DND-41 (cell line): ENCODE data around the gene ERAL1.

Source experiments
- ATAC-seq: fragments of 200-7000 bp; cut with Tn5 transposase; 3 replicates; pipeline ENCODE4 v1.9.1; 2021; ENCODE audit warnings: low read depth; ENCODE audit not compliant: insufficient read depth
- DNase-seq: peaks from one replicate; pipeline ENCODE4 v3.0.0-alpha.2; 2020
- H2AFZ ChIP-seq: 2 replicates; pipeline ENCODE4 v1.6.0; 2012; ENCODE audit warnings: low read depth, low read length
- H3K27ac ChIP-seq: 2 replicates; pipeline ENCODE4 v1.5.1; 2012; ENCODE audit warnings: low read length, inconsistent platforms
- H3K27me3 ChIP-seq: fragments of 200-600 bp; sonication (generic); 2 replicates; pipeline ENCODE4 v1.6.0; 2012; ENCODE audit warnings: low read length, mild to moderate bottlenecking, inconsistent platforms; ENCODE audit not compliant: insufficient read depth, poor library complexity
- H3K36me3 ChIP-seq: 2 replicates; pipeline ENCODE4 v1.5.1; 2012; ENCODE audit warnings: low read length, inconsistent platforms; ENCODE audit not compliant: insufficient read depth
- H3K4me1 ChIP-seq: 2 replicates; pipeline ENCODE4 v1.5.1; 2012; ENCODE audit warnings: mild to moderate bottlenecking, low read length; ENCODE audit not compliant: insufficient read depth
- H3K4me2 ChIP-seq: 2 replicates; pipeline ENCODE4 v1.6.0; 2012; ENCODE audit warnings: mild to moderate bottlenecking, moderate library complexity, low read length, inconsistent platforms; ENCODE audit not compliant: insufficient read depth
- H3K4me3 ChIP-seq, 2 experiments: fragments of 200-600 bp in 1 of 2; shearing (Covaris generic) in 1 of 2; 2 replicates each; pipeline ENCODE4 v1.5.1; 2012 to 2016; ENCODE audit warnings: inconsistent platforms in 2 of 2, low read length in 2 of 2, mild to moderate bottlenecking in 2 of 2, low read depth in 1 of 2, moderate library complexity in 1 of 2
- H3K79me2 ChIP-seq: 2 replicates; pipeline ENCODE4 v1.6.0; 2012; ENCODE audit warnings: low read length, inconsistent platforms; ENCODE audit not compliant: insufficient read depth
- H3K9ac ChIP-seq: 2 replicates; pipeline ENCODE4 v1.6.0; 2012; ENCODE audit warnings: low read depth, mild to moderate bottlenecking, inconsistent platforms, low read length, moderate library complexity
- H3K9me3 ChIP-seq: 2 replicates; pipeline ENCODE4 v1.5.1; 2012; ENCODE audit warnings: low read length, moderate library complexity, mild to moderate bottlenecking, inconsistent platforms; ENCODE audit not compliant: insufficient read depth, severe bottlenecking
- H4K20me1 ChIP-seq: 2 replicates; pipeline ENCODE4 v1.6.0; 2012; ENCODE audit warnings: low read length; ENCODE audit not compliant: insufficient read depth
- CTCF ChIP-seq: IDR thresholded peaks from 2 replicates; pipeline ENCODE4 v1.5.1; 2012; ENCODE audit warnings: borderline replicate concordance, low read length, moderate library complexity, mild to moderate bottlenecking; ENCODE audit not compliant: poor library complexity, severe bottlenecking; ENCODE audit errors: extremely low read depth
- EZH2 ChIP-seq: IDR thresholded peaks from 3 replicates; pipeline ENCODE4 v1.6.1; 2012; ENCODE audit warnings: borderline replicate concordance, low read depth, mild to moderate bottlenecking, moderate library complexity, low read length, inconsistent platforms; ENCODE audit not compliant: severe bottlenecking

ERAL1 gene

DNA sequence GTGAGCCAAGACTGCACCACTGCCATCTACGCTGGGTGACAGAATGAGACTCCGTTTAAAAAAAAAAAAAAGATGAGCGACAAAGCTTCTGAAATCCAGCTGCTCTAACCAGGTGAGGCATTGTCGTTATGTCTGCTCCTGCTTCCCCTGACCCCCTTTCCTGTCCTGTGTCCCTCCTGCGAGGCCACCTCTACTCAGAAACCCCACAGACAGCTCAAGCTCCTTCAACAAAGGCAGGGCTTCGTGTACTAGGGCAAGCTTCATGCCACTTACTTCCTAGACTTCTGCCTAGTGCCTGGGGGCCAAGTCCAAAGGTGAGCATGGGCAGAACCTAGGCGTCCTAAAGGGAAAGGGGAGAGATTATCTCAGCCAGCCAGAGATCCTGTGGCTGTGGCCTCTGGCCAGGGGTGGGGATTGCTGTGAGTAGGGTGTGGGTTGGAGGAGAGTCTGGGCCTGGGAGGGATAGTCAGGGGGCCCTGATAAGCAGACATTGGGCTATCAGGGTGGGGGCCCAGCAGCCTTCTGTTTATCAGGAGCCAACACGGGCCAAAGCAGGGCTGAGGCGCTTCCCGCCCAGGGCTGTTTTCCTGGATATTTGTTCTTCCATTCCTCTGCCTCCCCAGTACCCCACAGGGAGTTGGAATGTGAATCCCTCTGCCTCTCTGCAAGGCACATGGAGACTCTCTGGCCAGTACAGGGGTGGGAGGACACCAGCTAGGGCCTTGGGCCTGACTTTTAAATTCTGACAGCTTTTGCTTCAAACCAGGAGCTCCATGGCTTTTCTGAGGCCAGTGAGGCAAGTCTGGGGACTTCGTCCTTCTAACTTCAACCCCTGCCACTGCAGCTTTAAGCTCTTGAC is 10.4 kb downstream of the ERAL1 start:
- Histone ChIP-seq H2AFZ (no peak overlapping the region), H3K36me3 (peaks cover 10% of the 10 kb centered on the region), H3K4me2 (no peak overlapping the region), H3K79me2 (no peaks in the 10 kb centered on the region), H3K27me3 (no peaks in the 10 kb centered on the region), H3K9me3 (no peaks in the 10 kb centered on the region), H3K9ac (no peak overlapping the region), H3K4me1 (no peaks in the 10 kb centered on the region), H4K20me1 (no peaks in the 10 kb centered on the region), H3K27ac (no peak overlapping the region), H3K4me3 (no peak overlapping the region)
- ATAC-seq (no peak), DNase-seq (no peak)
- no peak for TF ChIP-seq EZH2
- no peak for TF ChIP-seq CTCF

- Histone ChIP-seq H3K4me2 (no peak overlapping the region), H4K20me1 (no peaks in the 10 kb centered on the region), H3K27ac (no peak overlapping the region), H3K9me3 (no peaks in the 10 kb centered on the region), H3K36me3 (peaks cover 4% of the 10 kb centered on the region; the same call in 1 of the 2 replicates), H3K4me3 (no peak overlapping the region), H3K9ac (no peak overlapping the region), H3K4me1 (0 out of 2 replicates have a peak, but pooled peaks cover 2% of the 10 kb centered on the region), H2AFZ (no peak overlapping the region), H3K27me3 (no peaks in the 10 kb centered on the region), H3K79me2 (no peaks in the 10 kb centered on the region)
- TF ChIP-seq CTCF (no peak), EZH2 (no peak)
- no peak for ATAC-seq
- no peak for DNase-seq
These were observed 11.3 kb downstream of the ERAL1 start for GRCh38 chr17:28865946-28866752.

- H3K9me3 ChIP-seq = no peaks in the 10 kb centered on the region
- H3K79me2 ChIP-seq = no peaks in the 10 kb centered on the region
- no peaks in the 10 kb centered on the region for H4K20me1 ChIP-seq
- no peak overlapping the region for H3K4me2 ChIP-seq
- no peak overlapping the region for H3K4me3 ChIP-seq
- no peak for TF ChIP-seq CTCF
- no peak for TF ChIP-seq EZH2
- H3K27ac ChIP-seq = no peak overlapping the region
- H3K27me3 ChIP-seq = no peaks in the 10 kb centered on the region
- no peak overlapping the region for H3K9ac ChIP-seq
- H3K36me3 ChIP-seq = no peaks in the 10 kb centered on the region
- ATAC-seq = no peak
- no peak for DNase-seq
- no peak overlapping the region for H2AFZ ChIP-seq
- 0 out of 2 replicates have a peak, but pooled peaks cover 5% of the 10 kb centered on the region for H3K4me1 ChIP-seq
These were observed 12.5 kb downstream of the ERAL1 start for GRCh38 chr17:28867276-28867675.
